ENCODE measurements around the gene DCC.

DNA sequence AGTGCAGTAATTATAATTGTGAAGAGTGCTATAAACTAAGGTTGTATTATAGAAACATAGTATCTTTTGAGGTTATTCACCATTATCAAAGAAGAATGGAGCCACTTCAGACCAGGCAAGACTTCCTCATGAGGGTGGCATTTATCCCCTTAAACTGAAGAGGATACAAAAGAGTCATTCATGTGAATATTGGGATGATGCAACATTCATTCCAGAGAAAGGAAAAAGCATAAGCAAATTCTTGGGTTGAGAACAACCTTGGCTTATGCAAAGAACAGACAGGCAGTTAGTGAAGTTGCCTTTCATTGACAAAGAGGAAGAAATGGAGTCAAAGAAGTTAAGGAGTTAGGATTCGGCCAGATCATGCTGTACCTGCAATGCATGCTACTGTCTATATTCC, 1201.9 kb downstream of the DCC start:
- TF ChIP-seq, protein P1, sequence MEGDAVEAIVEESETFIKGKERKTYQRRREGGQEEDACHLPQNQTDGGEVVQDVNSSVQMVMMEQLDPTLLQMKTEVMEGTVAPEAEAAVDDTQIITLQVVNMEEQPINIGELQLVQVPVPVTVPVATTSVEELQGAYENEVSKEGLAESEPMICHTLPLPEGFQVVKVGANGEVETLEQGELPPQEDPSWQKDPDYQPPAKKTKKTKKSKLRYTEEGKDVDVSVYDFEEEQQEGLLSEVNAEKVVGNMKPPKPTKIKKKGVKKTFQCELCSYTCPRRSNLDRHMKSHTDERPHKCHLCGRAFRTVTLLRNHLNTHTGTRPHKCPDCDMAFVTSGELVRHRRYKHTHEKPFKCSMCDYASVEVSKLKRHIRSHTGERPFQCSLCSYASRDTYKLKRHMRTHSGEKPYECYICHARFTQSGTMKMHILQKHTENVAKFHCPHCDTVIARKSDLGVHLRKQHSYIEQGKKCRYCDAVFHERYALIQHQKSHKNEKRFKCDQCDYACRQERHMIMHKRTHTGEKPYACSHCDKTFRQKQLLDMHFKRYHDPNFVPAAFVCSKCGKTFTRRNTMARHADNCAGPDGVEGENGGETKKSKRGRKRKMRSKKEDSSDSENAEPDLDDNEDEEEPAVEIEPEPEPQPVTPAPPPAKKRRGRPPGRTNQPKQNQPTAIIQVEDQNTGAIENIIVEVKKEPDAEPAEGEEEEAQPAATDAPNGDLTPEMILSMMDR (IDR thresholded peaks at IDR 0.05): no peak
- no peak for TF ChIP-seq POLR2A (IDR thresholded peaks at IDR 0.05)

Measured in thyroid gland (tissue), 4 donors.